ENCODE data around the gene MYH9. TPM values are rescaled to one million over a fixed set of nuclear protein-coding genes. Genes with fewer than 3 reads are reported as not detected.

Gene MYH9
- total and polyA plus RNA-seq, 2 donors (not counting 1 experiment from before 2014, with no cell fraction given) = 108 to 554 TPM

- intact Hi-C loops (cut with micrococcal nuclease) = no loop called here
- H4K20me1 ChIP-seq (ENCODE audit: control insufficient read depth, insufficient read depth, low read length, poor library complexity, severe bottlenecking) = peaks cover 78% of the 10 kb centered on the region
- no peak overlapping the region for H3K9ac ChIP-seq (ENCODE audit: low read length)
- ATAC-seq (ENCODE audit: low read depth) (no peak), DNase-seq (no peak)
- no peak overlapping the region for H3K4me3 ChIP-seq (ENCODE audit: control extremely low read depth in 1 of 5, extremely low read depth in 1 of 5, insufficient read depth in 1 of 5, low read depth in 2 of 5, low read length in 4 of 5)
- no peaks in the 10 kb centered on the region for H3K9me3 Mint-ChIP-seq (ENCODE audit: insufficient read depth)
- no peaks in the 10 kb centered on the region for H3K27me3 ChIP-seq (replicated peaks in 1 of 4; ENCODE audit: control extremely low read depth in 1 of 4, control insufficient read depth in 3 of 4, insufficient read depth in 4 of 4, low read length in 3 of 4)
- H3K79me2 ChIP-seq (ENCODE audit: control insufficient read depth, insufficient read depth, low read length) = peaks cover 20% of the 10 kb centered on the region
- peaks cover 0 to 12% (median 0%) of the 10 kb centered on the region in 3 donors for H3K9me3 ChIP-seq (ENCODE audit: control extremely low read depth in 1 of 3, control insufficient read depth in 2 of 3, insufficient read depth in 1 of 3, low read length in 2 of 3)
- peaks cover 1 to 84% of the 10 kb centered on the region in 2 experiments for H3K36me3 ChIP-seq (replicated peaks in 1 of 2; ENCODE audit: control extremely low read depth in 1 of 2, control insufficient read depth in 1 of 2, extremely low read depth in 1 of 2, insufficient read depth in 2 of 2, low read length in 1 of 2)
- WGBS (ENCODE audit: insufficient coverage) = 96% methylated on average over 7 of the region's 7 CpGs
- no peaks in the 10 kb centered on the region for H3K4me1 ChIP-seq (ENCODE audit: control insufficient read depth in 2 of 2, insufficient read depth in 2 of 2, low read length in 2 of 2)
- no peak overlapping the region for H3K4me3 Mint-ChIP-seq
- CTCF ChIA-PET = interaction anchor here (0.7 to 2.9 kb wide), 6 partner anchors 9 to 181 kb away, joined by 3 to 16 read pairs (median 4); no protein-coding TSS in a partner anchor
- H2AFZ ChIP-seq (ENCODE audit: insufficient read depth, low read depth, low read length, poor library complexity, severe bottlenecking) = no peak overlapping the region
- H3K4me1 Mint-ChIP-seq = no peaks in the 10 kb centered on the region
- H3K27me3 Mint-ChIP-seq = no peaks in the 10 kb centered on the region
- no peak for TF ChIP-seq CTCF (IDR thresholded peaks at IDR 0.05)
- no peak for TF ChIP-seq EZH2 (IDR thresholded peaks at IDR 0.05; ENCODE audit: borderline replicate concordance, insufficient read depth, low read depth, low read length, poor library complexity, severe bottlenecking)
- POLR2A ChIA-PET = interaction anchor here (1.1 kb wide), 1 partner anchor 9 kb away, joined by 3 read pairs; no protein-coding TSS in a partner anchor
- no peak overlapping the region for H3K27ac ChIP-seq (ENCODE audit: low read length in 2 of 2)
- no peak overlapping the region for H3K27ac Mint-ChIP-seq
- no peak overlapping the region for H3K4me2 ChIP-seq (replicated peaks; ENCODE audit: low read depth, low read length, poor library complexity, severe bottlenecking)
Measured at GRCh38 chr22:36289406-36289870, 98.3 kb downstream of the MYH9 start.

- Histone ChIP-seq H3K27me3 (replicated peaks in 1 of 4; ENCODE audit: control extremely low read depth in 1 of 4, control insufficient read depth in 3 of 4, insufficient read depth in 4 of 4, low read length in 3 of 4) (no peaks in the 10 kb centered on the region), H3K4me1 (ENCODE audit: control insufficient read depth in 2 of 2, insufficient read depth in 2 of 2, low read length in 2 of 2) (no peaks in the 10 kb centered on the region)
Measured at GRCh38 chr22:36288571-36289405, 99.0 kb downstream of the MYH9 start.

More at GRCh38 chr22:36288571-36289405, 99.0 kb downstream of the MYH9 start:
- no peak overlapping the region for H2AFZ ChIP-seq (ENCODE audit: insufficient read depth, low read depth, low read length, poor library complexity, severe bottlenecking)
- H4K20me1 ChIP-seq (ENCODE audit: control insufficient read depth, insufficient read depth, low read length, poor library complexity, severe bottlenecking) = peaks cover 74% of the 10 kb centered on the region
- intact Hi-C loops (cut with micrococcal nuclease) = no loop called here
- no peak overlapping the region for H3K4me2 ChIP-seq (replicated peaks; ENCODE audit: low read depth, low read length, poor library complexity, severe bottlenecking)
- TF ChIP-seq CTCF (IDR thresholded peaks at IDR 0.05) (no peak), EZH2 (IDR thresholded peaks at IDR 0.05; ENCODE audit: borderline replicate concordance, insufficient read depth, low read depth, low read length, poor library complexity, severe bottlenecking) (no peak)
- no peaks in the 10 kb centered on the region for H3K4me1 Mint-ChIP-seq
- ATAC-seq (ENCODE audit: low read depth) = no peak
- WGBS (ENCODE audit: insufficient coverage) = 96% methylated on average over 33 of the region's 33 CpGs
- peaks cover 15% of the 10 kb centered on the region for H3K79me2 ChIP-seq (ENCODE audit: control insufficient read depth, insufficient read depth, low read length)
- ChIA-PET POLR2A (interaction anchor here (1.1 kb wide), 1 partner anchor 9 kb away, joined by 3 read pairs; no protein-coding TSS in a partner anchor), CTCF (interaction anchor here (0.7 to 3.5 kb wide), 7 partner anchors 9 to 198 kb away, joined by 3 to 16 read pairs (median 4); no protein-coding TSS in a partner anchor)
- no peak for DNase-seq
- H3K27ac ChIP-seq (ENCODE audit: low read length in 2 of 2) = no peak overlapping the region
- H3K9ac ChIP-seq (ENCODE audit: low read length) = no peak overlapping the region
- H3K27ac Mint-ChIP-seq = no peak overlapping the region
- H3K36me3 ChIP-seq (replicated peaks in 1 of 2; ENCODE audit: control extremely low read depth in 1 of 2, control insufficient read depth in 1 of 2, extremely low read depth in 1 of 2, insufficient read depth in 2 of 2, low read length in 1 of 2) = peaks cover 2 to 84% of the 10 kb centered on the region in 2 experiments
- H3K4me3 ChIP-seq (ENCODE audit: control extremely low read depth in 1 of 5, extremely low read depth in 1 of 5, insufficient read depth in 1 of 5, low read depth in 2 of 5, low read length in 4 of 5) = no peak overlapping the region
- no peaks in the 10 kb centered on the region for H3K27me3 Mint-ChIP-seq
- no peaks in the 10 kb centered on the region for H3K9me3 Mint-ChIP-seq (ENCODE audit: insufficient read depth)
- H3K4me3 Mint-ChIP-seq = no peak overlapping the region
- H3K9me3 ChIP-seq (ENCODE audit: control extremely low read depth in 1 of 3, control insufficient read depth in 2 of 3, insufficient read depth in 1 of 3, low read length in 2 of 3) = peaks cover 0 to 12% (median 0%) of the 10 kb centered on the region in 3 donors
